Ovary (tissue), 3 donors: ENCODE measurements around the gene RHBDF1.

ENCODE experiments used
- EP300 ChIP-seq: sonication (generic); formaldehyde crosslinking; IDR thresholded peaks from one replicate; pipeline ENCODE4 v1.6.1; 2017; ENCODE audit warnings: antibody characterized with exemption
- POLR2A ChIP-seq: fragments of 450-650 bp; IDR thresholded peaks from one replicate; pipeline ENCODE4 v1.6.1; 2017; ENCODE audit warnings: antibody characterized with exemption, mild to moderate bottlenecking, moderate library complexity
- TF ChIP-seq, protein P1 (sequence below), 3 donors: fragments of 450-650 bp in 2 of 3; fragments of 200-600 bp in 1 of 3; IDR thresholded peaks; one replicate each; pipeline versions ENCODE4 v1.5.1 to v1.8.0; 2016 to 2022; ENCODE audit warnings: antibody characterized with exemption in 3 of 3, mild to moderate bottlenecking in 1 of 3
- donor health status: DM: no; HTN: no; CAD: no.

DNA sequence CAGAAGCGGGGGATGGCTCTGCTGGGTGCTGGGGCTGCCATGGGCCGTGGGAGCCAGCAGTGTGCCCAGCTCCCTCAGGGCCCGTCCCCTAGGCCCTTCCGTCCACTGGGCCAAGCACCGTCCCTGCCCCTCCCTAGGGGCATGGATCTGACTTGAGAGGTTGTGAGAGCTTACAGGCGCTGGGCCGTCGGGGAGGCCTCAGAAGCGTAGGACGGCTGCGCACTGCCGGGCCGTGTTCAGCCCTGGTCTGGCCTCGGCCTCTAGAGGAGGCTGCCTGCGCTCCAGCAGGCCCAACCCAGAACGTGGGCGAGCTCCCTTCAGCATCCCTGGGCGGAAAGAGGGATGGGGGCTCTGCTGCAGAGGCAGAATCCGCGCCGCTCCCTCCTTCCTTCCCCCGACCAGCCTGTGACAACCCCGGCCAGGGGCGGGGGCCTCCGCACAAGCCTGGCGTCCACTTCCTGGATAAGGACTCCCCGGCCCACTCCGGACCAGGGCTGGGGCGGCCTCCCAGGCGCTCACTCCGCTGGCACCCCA, 4.9 kb upstream of the RHBDF1 start:
- TF ChIP-seq POLR2A (no peak), EP300 (no peak)
- TF ChIP-seq, protein P1, sequence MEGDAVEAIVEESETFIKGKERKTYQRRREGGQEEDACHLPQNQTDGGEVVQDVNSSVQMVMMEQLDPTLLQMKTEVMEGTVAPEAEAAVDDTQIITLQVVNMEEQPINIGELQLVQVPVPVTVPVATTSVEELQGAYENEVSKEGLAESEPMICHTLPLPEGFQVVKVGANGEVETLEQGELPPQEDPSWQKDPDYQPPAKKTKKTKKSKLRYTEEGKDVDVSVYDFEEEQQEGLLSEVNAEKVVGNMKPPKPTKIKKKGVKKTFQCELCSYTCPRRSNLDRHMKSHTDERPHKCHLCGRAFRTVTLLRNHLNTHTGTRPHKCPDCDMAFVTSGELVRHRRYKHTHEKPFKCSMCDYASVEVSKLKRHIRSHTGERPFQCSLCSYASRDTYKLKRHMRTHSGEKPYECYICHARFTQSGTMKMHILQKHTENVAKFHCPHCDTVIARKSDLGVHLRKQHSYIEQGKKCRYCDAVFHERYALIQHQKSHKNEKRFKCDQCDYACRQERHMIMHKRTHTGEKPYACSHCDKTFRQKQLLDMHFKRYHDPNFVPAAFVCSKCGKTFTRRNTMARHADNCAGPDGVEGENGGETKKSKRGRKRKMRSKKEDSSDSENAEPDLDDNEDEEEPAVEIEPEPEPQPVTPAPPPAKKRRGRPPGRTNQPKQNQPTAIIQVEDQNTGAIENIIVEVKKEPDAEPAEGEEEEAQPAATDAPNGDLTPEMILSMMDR (IDR thresholded peaks at IDR 0.05): no peak
